Subcutaneous adipose tissue (tissue), 4 donors: ENCODE data around the gene ICA1L. TPM values are rescaled to one million over a fixed set of nuclear protein-coding genes. Genes with fewer than 3 reads are reported as not detected.

ENCODE experiments used
- CTCF ChIP-seq: fragments of 450-650 bp; IDR thresholded peaks from one replicate; pipeline ENCODE4 v1.5.1; 2016; ENCODE audit warnings: low read depth, mild to moderate bottlenecking, control low read depth, antibody characterized with exemption, moderate library complexity
- total RNA-seq, 4 donors: library from RNA; depleted of rRNA; stranded (reverse); fragments of >200 nt; gene quantifications; one replicate each; pipeline ENCODE4 v1.1.0, GENCODE V29; 2016

Gene ICA1L
- total RNA-seq, 4 donors from 2014 or later = 8.0 to 16.7 (median 11.6) TPM

- TF ChIP-seq CTCF = no peak
Observed at GRCh38 chr2:202782940-202783558, 88.5 kb downstream of the ICA1L start.

GRCh38 chr2:202780514-202781021, 91.0 kb downstream of the ICA1L start:
- no peak for TF ChIP-seq CTCF

DNA sequence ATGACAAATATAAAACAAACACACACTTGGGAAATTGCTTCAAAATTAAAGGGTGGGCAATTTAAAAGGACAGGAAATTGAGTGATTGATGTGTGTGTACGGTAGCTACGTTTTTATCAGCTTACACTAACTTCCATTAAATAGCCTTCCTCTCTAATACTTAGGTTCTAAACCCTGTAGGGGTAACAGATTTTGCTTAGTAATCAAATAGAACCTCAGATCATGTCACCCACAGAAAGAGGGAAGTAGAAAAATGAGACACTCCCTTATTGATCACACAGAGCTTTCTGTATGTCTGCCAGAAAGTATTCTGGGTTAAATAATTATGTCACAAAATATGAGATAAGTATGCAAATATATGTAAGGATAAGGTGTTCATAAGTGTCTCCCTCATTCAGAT, 93.3 kb downstream of the ICA1L start:
- no peak for TF ChIP-seq CTCF

- TF ChIP-seq CTCF = no peak
Observed at GRCh38 chr2:202774104-202774503, 97.5 kb downstream of the ICA1L start.

DNA sequence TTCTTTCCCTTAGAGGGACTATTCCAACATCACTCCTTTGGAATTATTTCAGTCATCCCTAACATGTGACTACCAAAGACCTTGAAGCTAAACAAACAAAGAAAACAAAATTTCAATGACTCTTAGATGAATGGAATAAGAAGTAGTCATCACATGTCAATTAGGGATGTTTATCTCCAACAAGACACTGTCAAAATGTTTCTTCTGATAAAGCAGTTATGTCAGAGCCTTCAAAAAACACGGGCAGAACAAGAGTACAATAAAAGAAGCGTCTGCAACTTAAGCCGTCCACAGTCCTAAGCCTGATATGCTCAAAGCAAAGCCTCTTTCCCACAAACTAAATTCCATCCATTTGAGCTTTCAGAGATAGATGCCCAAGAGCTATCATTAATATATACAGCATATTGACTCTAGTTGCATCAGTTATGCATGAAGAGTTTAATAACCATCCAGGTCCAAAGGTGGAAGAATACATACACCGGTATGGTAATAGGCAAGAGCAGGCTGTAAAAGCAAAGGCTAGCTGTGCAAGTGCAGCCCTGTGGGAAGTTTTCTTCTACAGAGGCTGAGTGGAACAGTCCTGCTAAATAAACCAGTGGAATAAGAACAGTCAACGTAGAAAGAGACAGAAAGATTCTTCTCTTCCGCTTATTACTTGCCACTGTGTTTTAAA, 98.1 kb downstream of the ICA1L start:
- no peak for TF ChIP-seq CTCF

- TF ChIP-seq CTCF = no peak
Observed at GRCh38 chr2:202771741-202772460, 99.7 kb downstream of the ICA1L start.

- TF ChIP-seq CTCF = no peak
Observed at GRCh38 chr2:202771336-202771735, 100.2 kb downstream of the ICA1L start.
